HG02642 (cell line): ENCODE measurements around the gene PCDHGB4.
"Not testable (repeated sequence)": the region's sequence is repeated elsewhere in the genome, so short reads cannot be mapped to it uniquely, and the experiment has no call there.

Experiments
- ATAC-seq: cut with Tn5 transposase; IDR thresholded peaks from one replicate; pipeline ENCODE4 v1.9.1; 2021; ENCODE audit warnings: mild to moderate bottlenecking; ENCODE audit not compliant: unreplicated experiment, poor library complexity

PCDHGB4 gene

GRCh38 chr5:141366016-141366896, 21.2 kb upstream of the PCDHGB4 start:
- ATAC-seq = no peak

GRCh38 chr5:141369994-141370848, 17.3 kb upstream of the PCDHGB4 start, which contains the start of gene PCDHGB3:
TSS of gene PCDHGB3 (plus strand) at chr5:141370242. CDS start at chr5:141370395, 153 bp downstream.
- ATAC-seq = peak; percentile 77

- ATAC-seq = no peak
Observed at GRCh38 chr5:141371572-141372475, 15.7 kb upstream of the PCDHGB4 start.

- no peak for ATAC-seq
Observed at GRCh38 chr5:141373673-141374317, 13.7 kb upstream of the PCDHGB4 start, which contains the start of gene PCDHGA6. TSS of gene PCDHGA6 (plus strand) at chr5:141373891. CDS start at chr5:141374084, 193 bp downstream.

GRCh38 chr5:141374627-141375026, 12.9 kb upstream of the PCDHGB4 start:
- ATAC-seq = no peak

- not testable (repeated sequence) for ATAC-seq
Observed at GRCh38 chr5:141375444-141376155, 11.9 kb upstream of the PCDHGB4 start.

- no peak for ATAC-seq
Observed at GRCh38 chr5:141382469-141383294, 4.8 kb upstream of the PCDHGB4 start, which contains the start of gene PCDHGA7. TSS of gene PCDHGA7 (plus strand) at chr5:141382742. CDS start at chr5:141382900, 158 bp downstream.

- no peak for ATAC-seq
Observed at GRCh38 chr5:141383345-141383744, 4.2 kb upstream of the PCDHGB4 start.

GRCh38 chr5:141384471-141385267, 2.8 kb upstream of the PCDHGB4 start:
- ATAC-seq = no peak

- no peak for ATAC-seq
Observed at GRCh38 chr5:141388661-141389060, 1.2 kb downstream of the PCDHGB4 start.

- no peak for ATAC-seq
Observed at GRCh38 chr5:141389153-141390042, 1.9 kb downstream of the PCDHGB4 start.

- ATAC-seq = no peak
Observed at GRCh38 chr5:141392429-141393198, 5.1 kb downstream of the PCDHGB4 start, which contains the start of gene PCDHGA8. TSS of gene PCDHGA8 (plus strand) at chr5:141392633. CDS start at chr5:141392814, 181 bp downstream.

GRCh38 chr5:141393267-141393666, 5.8 kb downstream of the PCDHGB4 start:
- ATAC-seq = no peak

- ATAC-seq = not testable (repeated sequence)
Observed at GRCh38 chr5:141394401-141395187, 7.1 kb downstream of the PCDHGB4 start.
